ENCODE data around the gene ZNF277.

DNA sequence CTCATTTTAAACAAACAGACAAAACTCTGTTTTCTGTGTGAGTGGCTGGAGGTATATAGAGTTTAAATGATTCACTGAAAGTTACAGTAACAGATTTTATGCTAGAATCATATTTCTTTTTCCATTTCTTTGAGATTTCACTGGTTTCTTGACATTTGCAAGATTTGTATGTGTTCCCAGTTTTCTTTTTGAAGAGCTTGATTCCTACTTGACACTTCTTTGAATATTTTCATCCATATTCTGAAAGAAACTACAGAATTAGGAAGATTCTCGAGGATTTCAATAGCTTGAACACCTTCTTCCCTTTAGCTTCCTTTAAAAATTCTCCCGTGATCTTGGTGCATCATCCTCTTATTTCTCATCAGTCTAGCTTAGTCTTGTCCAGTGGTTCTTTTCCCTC is 93.6 kb downstream of the ZNF277 start:
- no peak for TF ChIP-seq POLR2A (IDR thresholded peaks at IDR 0.05; ENCODE audit: low read depth)
- TF ChIP-seq, protein P1, sequence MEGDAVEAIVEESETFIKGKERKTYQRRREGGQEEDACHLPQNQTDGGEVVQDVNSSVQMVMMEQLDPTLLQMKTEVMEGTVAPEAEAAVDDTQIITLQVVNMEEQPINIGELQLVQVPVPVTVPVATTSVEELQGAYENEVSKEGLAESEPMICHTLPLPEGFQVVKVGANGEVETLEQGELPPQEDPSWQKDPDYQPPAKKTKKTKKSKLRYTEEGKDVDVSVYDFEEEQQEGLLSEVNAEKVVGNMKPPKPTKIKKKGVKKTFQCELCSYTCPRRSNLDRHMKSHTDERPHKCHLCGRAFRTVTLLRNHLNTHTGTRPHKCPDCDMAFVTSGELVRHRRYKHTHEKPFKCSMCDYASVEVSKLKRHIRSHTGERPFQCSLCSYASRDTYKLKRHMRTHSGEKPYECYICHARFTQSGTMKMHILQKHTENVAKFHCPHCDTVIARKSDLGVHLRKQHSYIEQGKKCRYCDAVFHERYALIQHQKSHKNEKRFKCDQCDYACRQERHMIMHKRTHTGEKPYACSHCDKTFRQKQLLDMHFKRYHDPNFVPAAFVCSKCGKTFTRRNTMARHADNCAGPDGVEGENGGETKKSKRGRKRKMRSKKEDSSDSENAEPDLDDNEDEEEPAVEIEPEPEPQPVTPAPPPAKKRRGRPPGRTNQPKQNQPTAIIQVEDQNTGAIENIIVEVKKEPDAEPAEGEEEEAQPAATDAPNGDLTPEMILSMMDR (IDR thresholded peaks at IDR 0.05): no peak

All from esophagus muscularis mucosa (tissue), 3 donors.